ENCODE data around the gene CCDC82. TPM values are rescaled to one million over a fixed set of nuclear protein-coding genes. Genes with fewer than 3 reads are reported as not detected.

CCDC82 gene
- total and polyA plus RNA-seq, 8 donors: 12.0 to 188 (median 48.0) TPM

- no peaks in the 10 kb centered on the region for H3K9me3 ChIP-seq
- 23 to 36% (median 33%) methylated on average over 3 of the region's 3 CpGs for WGBS, 5 donors
- TF ChIP-seq POLR2A (IDR thresholded peaks at IDR 0.05) (no peak), POLR2AphosphoS5 (IDR thresholded peaks at IDR 0.05) (peak in 1 of 3 donors; percentile 5)
- H3K36me3 ChIP-seq: no peaks in the 10 kb centered on the region
- peak in 1 of 2 donors; percentile 67 for DNase-seq
- H3K4me3 ChIP-seq: peak overlapping the region; percentile 18 to 33 (median 25)
- intact Hi-C loops (cut with DNase I; ENCODE audit: low total_unique reads): no loop called here
- no peaks in the 10 kb centered on the region for H3K27me3 ChIP-seq
- H3K4me1 ChIP-seq: peaks cover 44 to 91% (median 68%) of the 10 kb centered on the region in 4 donors
- H3K27ac ChIP-seq: peak overlapping the region; percentile 82 to 92 (median 87)
Observed at GRCh38 chr11:96307776-96308140, 82.0 kb downstream of the CCDC82 start.

GRCh38 chr11:96306933-96307775 is 82.6 kb downstream of the CCDC82 start:
- H3K9me3 ChIP-seq: no peaks in the 10 kb centered on the region
- WGBS, 5 donors: 10 to 16% (median 12%) methylated on average over 10 of the region's 10 CpGs
- peak; percentile 90 to 98 for DNase-seq
- H3K4me3 ChIP-seq: peak overlapping the region; percentile 18 to 33 (median 25)
- H3K4me1 ChIP-seq: peaks cover 50 to 91% (median 71%) of the 10 kb centered on the region in 4 donors
- H3K36me3 ChIP-seq: no peaks in the 10 kb centered on the region
- intact Hi-C loops (cut with DNase I; ENCODE audit: low total_unique reads): no loop called here
- peak overlapping the region; percentile 82 to 92 (median 87) for H3K27ac ChIP-seq
- TF ChIP-seq POLR2AphosphoS5 (IDR thresholded peaks at IDR 0.05) (peak; percentile 16 to 86 (median 58)), POLR2A (IDR thresholded peaks at IDR 0.05) (no peak)
- H3K27me3 ChIP-seq: no peaks in the 10 kb centered on the region

GRCh38 chr11:96306600-96306932 is 83.1 kb downstream of the CCDC82 start:
- DNase-seq: no peak
- peak overlapping the region; percentile 45 to 92 (median 84) for H3K27ac ChIP-seq
- TF ChIP-seq EP300 (IDR thresholded peaks at IDR 0.05) (no peak), POLR2AphosphoS5 (IDR thresholded peaks at IDR 0.05) (no peak), POLR2A (IDR thresholded peaks at IDR 0.05) (no peak), CTCF (IDR thresholded peaks at IDR 0.05) (no peak)
- H3K4me3 ChIP-seq: peak overlapping the region in 3 of 4 donors; percentile 25 to 33 (median 25)
- no peaks in the 10 kb centered on the region for H3K27me3 ChIP-seq
- H3K4me1 ChIP-seq: peaks cover 51 to 90% (median 68%) of the 10 kb centered on the region in 4 donors
- 8 to 19% (median 18%) methylated on average over 3 of the region's 3 CpGs for WGBS, 5 donors
- no peaks in the 10 kb centered on the region for H3K9me3 ChIP-seq
- intact Hi-C loops (cut with DNase I; ENCODE audit: low total_unique reads): no loop called here
- H3K36me3 ChIP-seq: no peaks in the 10 kb centered on the region

- Histone ChIP-seq H3K36me3 (no peaks in the 10 kb centered on the region), H3K27ac (peak overlapping the region; percentile 45 to 92 (median 84)), H3K4me1 (peaks cover 46 to 85% (median 63%) of the 10 kb centered on the region in 4 donors), H3K4me3 (no peak overlapping the region), H3K9me3 (no peaks in the 10 kb centered on the region), H3K27me3 (no peaks in the 10 kb centered on the region)
- DNase-seq: peak in 1 of 2 donors; percentile 27
- TF ChIP-seq POLR2A (IDR thresholded peaks at IDR 0.05) (no peak), EP300 (IDR thresholded peaks at IDR 0.05) (no peak), POLR2AphosphoS5 (IDR thresholded peaks at IDR 0.05) (no peak), CTCF (IDR thresholded peaks at IDR 0.05) (no peak)
- WGBS, 5 donors: 64 to 76% (median 71%) methylated on average over 1 of the region's 1 CpG
- intact Hi-C loops (cut with DNase I; ENCODE audit: low total_unique reads): no loop called here
Observed at GRCh38 chr11:96306071-96306470, 83.6 kb downstream of the CCDC82 start.

- H3K27ac ChIP-seq: peak overlapping the region; percentile 51 to 80 (median 71)
- DNase-seq: no peak
- WGBS, 5 donors: 35 to 57% (median 42%) methylated on average over 3 of the region's 3 CpGs
Observed at GRCh38 chr11:96303980-96304379, 85.7 kb downstream of the CCDC82 start.

More at GRCh38 chr11:96303980-96304379, 85.7 kb downstream of the CCDC82 start:
- peaks cover 42 to 84% (median 56%) of the 10 kb centered on the region in 4 donors for H3K4me1 ChIP-seq
- intact Hi-C loops (cut with DNase I; ENCODE audit: low total_unique reads): no loop called here
- H3K27me3 ChIP-seq: no peaks in the 10 kb centered on the region
- H3K9me3 ChIP-seq: no peaks in the 10 kb centered on the region
- no peaks in the 10 kb centered on the region for H3K36me3 ChIP-seq
- no peak for TF ChIP-seq EP300 (IDR thresholded peaks at IDR 0.05)
- TF ChIP-seq POLR2AphosphoS5 (IDR thresholded peaks at IDR 0.05): no peak
- no peak for TF ChIP-seq POLR2A (IDR thresholded peaks at IDR 0.05)
- TF ChIP-seq CTCF (IDR thresholded peaks at IDR 0.05): no peak
- H3K4me3 ChIP-seq: no peak overlapping the region
